Measurements from ENCODE around the gene DRC3.

DRC3 gene

GRCh38 chr17:18056214-18056613, 83.6 kb downstream of the DRC3 start:
- no peak for DNase-seq

GRCh38 chr17:18059283-18059682, 86.6 kb downstream of the DRC3 start:
- no peak for DNase-seq

GRCh38 chr17:18064053-18064452, 91.4 kb downstream of the DRC3 start:
- no peak for DNase-seq

GRCh38 chr17:18065546-18065945, 92.9 kb downstream of the DRC3 start:
- DNase-seq, result no peak

Measured in femur (tissue), 1 donor.